ENCODE measurements around the gene ZNF587B. TPM values are rescaled to one million over a fixed set of nuclear protein-coding genes. Genes with fewer than 3 reads are reported as not detected.
"Not testable (repeated sequence)": the region's sequence is repeated elsewhere in the genome, so short reads cannot be mapped to it uniquely, and the experiment has no call there.

ZNF587B gene
- total RNA-seq, 1 donor from 2014 or later, result 12.2 TPM

DNA sequence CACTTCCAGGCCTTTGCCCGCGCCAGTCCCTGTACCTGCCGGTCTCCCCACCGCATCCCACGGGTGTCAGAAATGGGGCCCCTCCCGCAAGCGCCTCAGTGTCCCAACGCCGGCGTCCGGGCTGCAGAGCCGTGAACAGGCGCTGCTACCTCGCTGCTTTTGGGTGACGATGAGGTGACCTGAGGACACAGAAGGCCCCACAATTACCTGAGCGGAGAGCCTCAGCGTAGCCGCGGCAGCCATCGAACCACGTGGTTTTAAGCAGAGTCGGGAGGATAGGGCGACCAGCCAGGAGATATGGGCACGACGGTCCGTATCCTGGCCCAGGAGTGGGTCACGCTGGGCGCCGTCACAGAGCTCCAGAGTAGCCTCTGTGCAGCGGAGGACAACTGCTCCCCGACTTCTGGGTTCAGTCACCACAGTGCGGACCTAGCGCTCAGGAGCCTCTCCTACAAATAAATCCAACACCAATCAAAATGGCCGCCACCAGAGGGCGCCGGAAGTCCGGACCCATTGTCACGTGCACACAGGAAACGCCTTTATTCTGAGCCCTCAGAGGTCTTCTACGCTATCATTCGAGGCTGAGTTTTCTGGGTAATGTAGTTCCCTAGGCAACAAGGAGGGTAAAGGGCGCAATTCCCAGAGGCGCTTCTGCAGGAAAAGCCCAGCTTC is 58.6 kb downstream of the ZNF587B start, which contains the start of gene ZNF814:
TSS of gene ZNF814 (minus strand) at position 478 of the 672 bp plus-strand sequence. CDS start at position 243, 235 bp downstream.
- Histone ChIP-seq H3K27ac (peak within 1 kb of the TSS; percentile 79), H3K27me3 (no peaks in the 10 kb centered on the region), H3K4me1 (peaks cover 4% of the 10 kb centered on the region), H3K9me3 (peaks cover 3% of the 10 kb centered on the region), H3K4me3 (peak within 1 kb of the TSS; percentile 75), H3K36me3 (no peaks in the 10 kb centered on the region)
- intact Hi-C loops (cut with DNase I), result no loop called here
- TF ChIP-seq, protein P1, sequence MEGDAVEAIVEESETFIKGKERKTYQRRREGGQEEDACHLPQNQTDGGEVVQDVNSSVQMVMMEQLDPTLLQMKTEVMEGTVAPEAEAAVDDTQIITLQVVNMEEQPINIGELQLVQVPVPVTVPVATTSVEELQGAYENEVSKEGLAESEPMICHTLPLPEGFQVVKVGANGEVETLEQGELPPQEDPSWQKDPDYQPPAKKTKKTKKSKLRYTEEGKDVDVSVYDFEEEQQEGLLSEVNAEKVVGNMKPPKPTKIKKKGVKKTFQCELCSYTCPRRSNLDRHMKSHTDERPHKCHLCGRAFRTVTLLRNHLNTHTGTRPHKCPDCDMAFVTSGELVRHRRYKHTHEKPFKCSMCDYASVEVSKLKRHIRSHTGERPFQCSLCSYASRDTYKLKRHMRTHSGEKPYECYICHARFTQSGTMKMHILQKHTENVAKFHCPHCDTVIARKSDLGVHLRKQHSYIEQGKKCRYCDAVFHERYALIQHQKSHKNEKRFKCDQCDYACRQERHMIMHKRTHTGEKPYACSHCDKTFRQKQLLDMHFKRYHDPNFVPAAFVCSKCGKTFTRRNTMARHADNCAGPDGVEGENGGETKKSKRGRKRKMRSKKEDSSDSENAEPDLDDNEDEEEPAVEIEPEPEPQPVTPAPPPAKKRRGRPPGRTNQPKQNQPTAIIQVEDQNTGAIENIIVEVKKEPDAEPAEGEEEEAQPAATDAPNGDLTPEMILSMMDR (IDR thresholded peaks at IDR 0.05), result peak; percentile 40
- peak; percentile 96 for ATAC-seq
- DNase-seq, result peak; percentile 81

- H3K27ac ChIP-seq; H3K36me3 ChIP-seq; H3K4me1 ChIP-seq; H3K27me3 ChIP-seq; DNase-seq; ATAC-seq; H3K4me3 ChIP-seq; intact Hi-C loops (cut with DNase I); H3K9me3 ChIP-seq: not testable (repeated sequence)
Observed at GRCh38 chr19:57890706-57891105, 60.6 kb downstream of the ZNF587B start.

Other genes starting within 250 kb of the ZNF587B start
- 2.9 TPM for gene ZIK1, start 246.2 kb upstream of the ZNF587B start, total RNA-seq
- gene ZNF530, start 230.4 kb upstream of the ZNF587B start, total RNA-seq, result 2.9 TPM
- gene ZNF134, start 216.1 kb upstream of the ZNF587B start, total RNA-seq, result 18.9 TPM
- gene ZNF211, start 197.1 kb upstream of the ZNF587B start, total RNA-seq, result 13.3 TPM
- not detected for gene ZSCAN4, start 161.4 kb upstream of the ZNF587B start, total RNA-seq
- gene ZNF551, start 148.3 kb upstream of the ZNF587B start, total RNA-seq, result 5.5 TPM
- gene ZNF154, start 121.1 kb upstream of the ZNF587B start, total RNA-seq, result 4.5 TPM
- 7.1 TPM for gene ZNF671, start 102.7 kb upstream of the ZNF587B start, total RNA-seq
- gene ZNF776, start 83.5 kb upstream of the ZNF587B start, total RNA-seq, result 15.1 TPM
- gene ZNF586, start 60.6 kb upstream of the ZNF587B start, total RNA-seq, result 18.5 TPM
- gene ZNF552, start 15.4 kb upstream of the ZNF587B start, total RNA-seq, result 10.9 TPM
- gene ZNF587, start 19.6 kb downstream of the ZNF587B start, total RNA-seq, result 27.3 TPM
- gene ZNF814, start 58.7 kb downstream of the ZNF587B start, total RNA-seq, result 12.3 TPM
- 17.7 TPM for gene ZNF417, start 86.3 kb downstream of the ZNF587B start, total RNA-seq
- 5.0 TPM for gene ZNF418, start 105.1 kb downstream of the ZNF587B start, total RNA-seq
- 5.8 TPM for gene ZNF256, start 117.4 kb downstream of the ZNF587B start, total RNA-seq
- 0.90 TPM for gene C19orf18, start 144.2 kb downstream of the ZNF587B start, total RNA-seq
- 15.4 TPM for gene ZNF606, start 172.5 kb downstream of the ZNF587B start, total RNA-seq
- gene ZSCAN1, start 203.7 kb downstream of the ZNF587B start, total RNA-seq, result not detected
- gene ZNF135, start 229.0 kb downstream of the ZNF587B start, total RNA-seq, result 4.1 TPM

All from upper lobe of right lung (tissue), 1 donor.